Kidney (tissue), 14 donors: ENCODE results near the gene SNX18. TPM values are rescaled to one million over a fixed set of nuclear protein-coding genes. Genes with fewer than 3 reads are reported as not detected.

Source experiments
- DNase-seq, 5 donors: peaks; one replicate each; pipeline ENCODE4 v3.0.0-alpha.2; 2013 to 2020
- FAIRE-seq: peaks from 2 replicates; lab custom pipeline; 2012; peaks lifted over from hg19 to GRCh38; lab: Jason Lieb, UNC
- H3K27ac ChIP-seq, 2 donors: one replicate each; pipeline ENCODE4 v1.7.0; 2013; ENCODE audit warnings: low read depth in 2 of 2, low read length in 2 of 2, inconsistent platforms in 1 of 2
- H3K27me3 ChIP-seq: one replicate; pipeline ENCODE4 v1.7.1; 2013; ENCODE audit warnings: low read length, inconsistent platforms; ENCODE audit not compliant: control insufficient read depth, insufficient read depth
- H3K36me3 ChIP-seq, 3 donors: one replicate each; pipeline versions ENCODE4 v1.7.0 to v1.7.1; 2013; ENCODE audit warnings: low read length in 3 of 3, control low read depth in 1 of 3, inconsistent platforms in 1 of 3; ENCODE audit not compliant: insufficient read depth in 3 of 3, control insufficient read depth in 2 of 3
- H3K4me1 ChIP-seq, 3 donors: one replicate each; pipeline versions ENCODE4 v1.7.0 to v1.7.1; 2013; ENCODE audit warnings: low read length in 3 of 3, inconsistent platforms in 1 of 3, low read depth in 1 of 3; ENCODE audit not compliant: control insufficient read depth in 2 of 3, insufficient read depth in 2 of 3
- H3K4me3 ChIP-seq, 3 donors: one replicate each; pipeline versions ENCODE4 v1.7.0 to v1.8.1; 2013; ENCODE audit warnings: low read length in 3 of 3, control low read depth in 1 of 3, inconsistent platforms in 1 of 3
- H3K9ac ChIP-seq, 3 donors: one replicate each; pipeline versions ENCODE4 v1.7.0 to v1.7.1; 2013; ENCODE audit warnings: low read length in 3 of 3, control low read depth in 1 of 3, inconsistent platforms in 1 of 3
- H3K9me3 ChIP-seq, 3 donors: one replicate each; pipeline versions ENCODE4 v1.7.0 to v1.7.1; 2013; ENCODE audit warnings: low read length in 3 of 3, control low read depth in 1 of 3, inconsistent platforms in 1 of 3; ENCODE audit not compliant: control insufficient read depth in 2 of 3, insufficient read depth in 1 of 3
- CTCF ChIP-seq: IDR thresholded peaks from 3 replicates; pipeline ENCODE4 v1.5.1; 2012; ENCODE audit warnings: mild to moderate bottlenecking, moderate library complexity, borderline replicate concordance; ENCODE audit not compliant: insufficient read depth; ENCODE audit errors: extremely low read depth
- intact Hi-C: fragments of 100-400 bp; cut with DNase I; formaldehyde crosslinking; loops from one replicate; pipeline ENCODE4 v1.11.1; 2022
- polyA plus RNA-seq: library from polyadenylated mRNA; stranded (reverse); fragments of 350-450 nt; fragmentation: Illumina TruSeq; extraction: RNeasy Lipid Tissue Mini Kit (QIAGEN cat#74804); gene quantifications from one replicate; pipeline ENCODE4 v1.2.3, GENCODE V29; 2014; ENCODE audit warnings: low read depth, low replicate concordance; ENCODE audit not compliant: insufficient read depth
- total RNA-seq: library from RNA; stranded (reverse); fragmentation: NEBNext Ultra II Directional; extraction: Animal tissue kit (Norgen Biotek cat#: 25700); gene quantifications from one replicate; pipeline ENCODE4 v1.2.1, GENCODE V29; 2021
- donor health status: control.
- donor health status: control.
- donor health status: control.
- donor health status: control.
- donor health status: control.
- donor health status: DM: yes; HTN: yes; CAD: no.
- donor health status: Normal renal cell carcinoma (clear cell type).

The SNX18 gene
- total and polyA plus RNA-seq, 2 donors from 2014 or later = 10.4 to 40.5 TPM

GRCh38 chr5:54524082-54524481 lies 6.5 kb downstream of the SNX18 start:
- FAIRE-seq = no peak
- H3K4me3 ChIP-seq = peak overlapping the region in 2 of 3 donors; percentile 22 to 25
- H3K4me1 ChIP-seq = peaks cover 0 to 41% (median 28%) of the 10 kb centered on the region in 3 donors
- H3K27me3 ChIP-seq = no peaks in the 10 kb centered on the region
- intact Hi-C loops = no loop called here
- peak overlapping the region in 1 of 3 donors; percentile 55 for H3K9ac ChIP-seq
- no peaks in the 10 kb centered on the region for H3K36me3 ChIP-seq
- no peak for DNase-seq
- TF ChIP-seq CTCF = no peak
- peak overlapping the region; percentile 46 to 87 for H3K27ac ChIP-seq
- H3K9me3 ChIP-seq = no peaks in the 10 kb centered on the region

GRCh38 chr5:54524704-54525103 lies 7.1 kb downstream of the SNX18 start:
- Histone ChIP-seq H3K9ac (peak overlapping the region in 1 of 3 donors; percentile 55), H3K4me3 (peak overlapping the region in 1 of 3 donors; percentile 22), H3K36me3 (no peaks in the 10 kb centered on the region), H3K27ac (peak overlapping the region; percentile 46 to 68), H3K27me3 (no peaks in the 10 kb centered on the region), H3K9me3 (no peaks in the 10 kb centered on the region), H3K4me1 (peaks cover 0 to 36% (median 34%) of the 10 kb centered on the region in 3 donors)
- DNase-seq (peak in 1 of 5 donors; percentile 77), FAIRE-seq (no peak)
- intact Hi-C loops = no loop called here
- TF ChIP-seq CTCF = no peak

GRCh38 chr5:54525261-54525660 lies 7.7 kb downstream of the SNX18 start:
- TF ChIP-seq CTCF = no peak
- Histone ChIP-seq H3K4me3 (no peak overlapping the region), H3K9ac (no peak overlapping the region), H3K36me3 (no peaks in the 10 kb centered on the region), H3K9me3 (no peaks in the 10 kb centered on the region), H3K27me3 (no peaks in the 10 kb centered on the region), H3K27ac (peak overlapping the region in 1 of 2 donors; percentile 68), H3K4me1 (peaks cover 0 to 39% (median 33%) of the 10 kb centered on the region in 3 donors)
- FAIRE-seq (no peak), DNase-seq (no peak)
- intact Hi-C loops = no loop called here

- Histone ChIP-seq H3K9ac (no peak overlapping the region), H3K9me3 (no peaks in the 10 kb centered on the region), H3K36me3 (no peaks in the 10 kb centered on the region), H3K4me1 (peaks cover 0 to 39% (median 31%) of the 10 kb centered on the region in 3 donors), H3K27ac (no peak overlapping the region), H3K27me3 (no peaks in the 10 kb centered on the region), H3K4me3 (no peak overlapping the region)
- DNase-seq (peak in 1 of 5 donors; percentile 36), FAIRE-seq (no peak)
- no peak for TF ChIP-seq CTCF
- intact Hi-C loops = no loop called here
Observed at GRCh38 chr5:54525692-54526091, 8.1 kb downstream of the SNX18 start.
